GM21786 (cell line): ENCODE results near the gene RAD23A.
"Not testable (repeated sequence)": the region's sequence is repeated elsewhere in the genome, so short reads cannot be mapped to it uniquely, and the experiment has no call there.

ENCODE experiments used
- ATAC-seq: cut with Tn5 transposase; IDR thresholded peaks from one replicate; pipeline ENCODE4 v1.9.1; 2021; ENCODE audit not compliant: unreplicated experiment

The RAD23A gene

DNA sequence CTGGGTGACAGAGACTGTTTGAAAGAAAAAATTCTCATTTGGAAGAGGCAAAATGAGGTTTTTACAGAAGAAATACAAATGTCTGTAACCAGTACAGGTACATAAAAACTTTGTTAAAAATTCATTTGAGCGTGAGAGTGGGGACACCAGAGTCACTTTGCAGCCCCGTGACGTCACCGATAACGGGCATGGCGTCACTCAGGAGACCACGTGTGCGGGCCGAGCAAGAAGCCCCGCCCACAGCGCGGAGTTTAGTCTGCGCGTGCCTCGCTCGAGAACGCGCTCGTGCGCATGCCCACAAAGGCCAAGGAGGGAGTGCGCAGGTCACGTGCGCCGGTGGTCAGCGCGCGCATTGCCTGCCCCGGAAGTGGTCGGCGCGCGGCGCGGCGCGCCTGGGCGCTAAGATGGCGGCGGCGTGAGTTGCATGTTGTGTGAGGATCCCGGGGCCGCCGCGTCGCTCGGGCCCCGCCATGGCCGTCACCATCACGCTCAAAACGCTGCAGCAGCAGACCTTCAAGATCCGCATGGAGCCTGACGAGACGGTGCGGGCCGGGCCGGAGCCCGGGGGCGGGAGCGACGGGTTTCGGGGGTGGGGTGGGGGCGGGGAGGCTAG lies at the start of gene RAD23A:
TSS of gene RAD23A (plus strand) at position 384 of the 613 bp plus-strand sequence. CDS start at position 471, 87 bp downstream.
- ATAC-seq: peak; percentile 71

DNA sequence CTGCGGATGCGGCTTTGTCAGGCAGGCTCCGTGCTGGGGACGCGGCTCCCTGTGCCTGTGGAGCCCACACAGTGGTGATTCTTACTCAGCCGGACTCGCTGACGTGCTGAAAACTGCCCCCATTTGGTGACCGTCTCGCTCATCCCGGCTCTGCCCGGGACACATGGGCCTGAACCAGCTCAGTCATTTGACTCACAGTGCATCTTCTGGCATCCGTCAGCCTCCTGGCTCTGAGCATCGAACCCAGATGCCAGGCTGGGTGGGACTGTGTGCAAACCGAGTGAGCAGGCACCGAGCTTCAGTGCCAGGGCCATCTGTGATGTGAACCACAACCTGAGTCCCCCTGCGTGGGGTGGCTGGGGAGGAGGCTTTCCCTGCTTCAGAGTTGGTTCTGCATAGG lies 49.2 kb upstream of the RAD23A start:
- no peak for ATAC-seq

DNA sequence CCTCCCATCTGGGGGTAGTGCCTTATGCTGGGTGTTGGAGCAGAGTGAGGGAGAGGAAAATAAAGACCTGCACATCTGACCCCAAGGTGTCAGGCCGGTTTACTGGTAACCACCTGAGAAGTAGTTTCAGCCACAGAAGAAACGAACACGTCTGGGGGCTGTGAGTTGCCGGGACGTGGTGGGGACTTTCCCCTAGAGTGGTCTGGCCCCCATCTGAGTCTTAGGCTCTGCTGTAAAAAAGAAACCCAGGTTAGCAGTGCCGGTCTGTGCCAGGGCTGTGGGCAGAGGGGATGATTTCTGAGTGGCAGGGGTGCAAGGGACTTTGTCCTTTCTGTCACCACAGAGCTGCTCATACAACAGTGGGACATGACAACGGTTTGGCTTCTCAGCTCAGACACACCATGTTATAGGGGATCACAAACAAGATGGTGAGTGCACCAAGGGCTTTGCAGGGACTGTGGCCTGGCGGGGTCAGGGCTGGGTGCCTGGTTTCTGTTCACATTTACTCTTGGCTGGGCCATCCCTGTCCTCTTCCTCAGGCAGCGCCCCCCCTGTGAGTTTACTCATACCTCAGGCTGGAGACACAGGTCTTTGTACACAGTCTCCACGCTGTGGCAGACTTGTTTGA lies 45.7 kb upstream of the RAD23A start:
- ATAC-seq: peak; percentile 84

DNA sequence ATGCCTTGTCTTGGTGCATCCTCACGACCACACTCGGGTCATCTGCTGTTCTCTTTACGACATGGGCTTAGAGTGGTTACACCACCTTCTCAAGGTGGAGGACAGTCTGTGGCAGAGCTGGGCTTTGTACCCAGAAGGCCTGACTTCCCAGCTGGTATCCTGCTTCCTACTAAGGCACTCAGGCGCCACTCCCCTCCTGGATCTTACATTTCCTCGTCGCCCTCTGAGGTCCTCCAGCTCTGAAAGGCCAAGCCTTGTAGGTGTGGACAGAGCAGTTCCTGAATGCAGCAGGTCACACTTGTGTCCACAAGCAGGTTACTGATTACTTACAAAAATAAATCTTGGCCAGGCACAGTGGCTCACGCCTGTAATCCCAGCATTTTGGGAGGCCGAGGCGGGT lies 38.5 kb upstream of the RAD23A start:
- ATAC-seq: no peak

DNA sequence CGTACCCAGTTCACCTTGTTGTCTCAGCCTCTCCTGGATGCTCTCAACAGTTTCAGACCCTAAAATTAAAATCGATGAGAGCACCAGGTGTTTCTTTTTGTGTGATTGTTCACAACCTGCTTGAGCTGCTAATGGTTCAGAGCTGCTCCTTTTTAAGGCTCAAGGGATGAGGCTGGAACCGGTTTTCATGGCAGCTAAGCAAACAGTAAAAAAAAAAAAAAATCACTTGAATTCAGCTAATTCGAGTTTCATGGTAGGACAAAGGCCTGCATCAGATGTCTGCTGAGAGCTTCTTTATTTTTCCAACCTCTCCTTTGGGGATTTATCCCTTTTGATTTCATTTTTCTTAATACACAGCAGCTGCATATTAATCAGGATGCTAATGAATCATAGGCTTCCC lies 33.1 kb upstream of the RAD23A start:
- no peak for ATAC-seq

DNA sequence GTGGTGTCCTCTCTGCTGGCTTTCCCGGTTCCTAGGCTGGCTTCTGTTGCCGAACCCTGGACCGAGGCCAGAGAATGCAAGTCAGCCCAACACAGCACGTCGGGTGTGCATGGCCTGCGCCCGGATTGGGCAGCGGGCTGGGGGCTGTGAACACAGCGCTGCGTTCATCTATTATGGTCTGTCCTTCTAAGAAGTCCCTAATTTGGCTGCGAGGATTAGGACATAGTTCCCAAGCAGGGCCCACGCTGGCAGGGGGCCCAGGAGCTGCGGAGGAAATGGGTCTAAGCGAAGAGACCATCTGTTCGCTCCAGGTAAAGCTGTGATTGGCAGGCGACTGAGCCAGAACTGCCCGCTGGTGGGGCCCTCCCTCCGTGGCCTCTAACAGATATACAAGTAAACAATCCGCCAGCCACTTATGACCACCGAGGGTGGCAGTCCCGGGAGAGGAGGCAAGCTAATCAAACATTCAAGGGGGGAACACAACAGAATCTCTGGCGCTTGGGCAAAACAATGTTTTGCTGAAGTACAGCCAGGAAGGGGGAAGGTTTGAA lies 32.6 kb upstream of the RAD23A start:
- ATAC-seq: no peak

DNA sequence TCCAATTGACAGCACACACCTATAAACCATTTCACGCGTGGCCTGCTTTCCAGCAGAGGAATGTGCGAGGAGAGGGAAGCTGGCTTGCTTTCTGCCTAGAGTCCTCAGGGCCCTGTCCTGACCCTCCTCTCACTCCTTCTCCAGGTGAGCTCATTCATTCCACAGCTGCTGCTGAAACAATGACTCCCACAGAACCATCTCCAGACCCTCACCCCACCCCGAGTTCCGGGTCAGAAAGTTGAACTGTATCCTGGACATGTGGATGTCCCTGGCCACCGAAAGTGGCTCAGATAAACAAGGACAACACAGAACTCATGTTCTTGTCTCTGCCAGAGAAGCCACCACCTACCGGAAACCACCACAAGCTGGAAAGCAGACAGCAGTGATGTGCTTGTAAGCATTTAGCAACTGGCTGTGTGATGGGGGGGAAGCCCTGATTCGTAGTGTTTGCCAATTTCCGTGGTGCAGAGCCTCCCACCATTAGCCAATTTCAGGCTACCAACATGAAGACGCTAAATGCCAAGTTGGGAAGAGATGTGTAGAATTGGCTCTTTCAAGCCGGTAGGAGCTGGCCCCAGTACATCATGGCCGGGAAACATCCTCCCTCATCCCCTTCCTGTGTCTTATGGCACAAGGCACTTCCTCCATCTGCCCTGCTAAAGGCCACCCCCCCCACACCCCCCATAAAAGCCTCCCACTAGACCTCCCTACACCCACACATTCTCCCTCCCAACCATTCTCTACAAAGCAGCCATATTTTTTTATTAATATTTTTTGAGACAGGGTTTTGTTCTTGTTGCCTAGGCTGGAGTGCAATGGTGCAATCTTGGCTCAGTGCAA lies 31.6 kb upstream of the RAD23A start:
- ATAC-seq: no peak

DNA sequence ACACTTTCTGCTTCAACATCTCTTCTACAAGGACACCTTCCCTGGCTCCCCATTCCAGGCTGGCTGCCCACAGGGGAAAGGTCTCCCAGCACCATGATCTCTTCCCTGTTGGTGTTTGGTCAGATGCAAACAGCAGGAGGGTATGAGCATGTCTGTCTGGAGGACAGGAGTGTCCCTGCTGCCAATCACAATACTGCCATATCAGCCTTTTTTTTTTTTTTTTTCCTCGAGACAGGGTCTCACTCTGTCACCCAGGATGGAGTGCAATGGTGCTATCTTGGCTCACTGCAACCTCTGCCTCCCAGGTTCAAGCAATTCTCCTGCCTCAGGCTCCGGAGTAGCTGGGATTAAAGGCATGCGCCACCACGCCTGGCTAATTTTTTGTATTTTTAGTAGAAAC lies 29.8 kb upstream of the RAD23A start:
- ATAC-seq: not testable (repeated sequence)

DNA sequence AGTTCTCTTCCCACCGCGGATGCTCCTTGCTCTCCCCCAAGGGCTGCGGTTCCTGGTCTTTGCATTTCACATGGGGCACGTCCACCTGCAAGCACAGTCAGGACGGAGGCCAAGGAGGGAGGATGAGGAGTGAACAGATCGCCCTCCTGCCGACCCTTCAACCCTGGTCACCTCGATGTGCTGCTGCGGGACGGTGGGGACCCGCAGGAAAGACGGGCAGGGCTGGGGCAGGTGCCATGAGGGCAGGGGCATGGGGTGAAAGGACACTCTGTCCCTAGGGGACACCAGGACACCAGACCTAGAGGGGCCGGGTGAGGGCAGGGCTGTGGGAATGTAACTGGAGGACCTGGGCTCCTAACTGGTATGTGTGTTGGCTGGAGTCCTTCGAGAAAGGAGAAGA lies 27.4 kb upstream of the RAD23A start:
- no peak for ATAC-seq

DNA sequence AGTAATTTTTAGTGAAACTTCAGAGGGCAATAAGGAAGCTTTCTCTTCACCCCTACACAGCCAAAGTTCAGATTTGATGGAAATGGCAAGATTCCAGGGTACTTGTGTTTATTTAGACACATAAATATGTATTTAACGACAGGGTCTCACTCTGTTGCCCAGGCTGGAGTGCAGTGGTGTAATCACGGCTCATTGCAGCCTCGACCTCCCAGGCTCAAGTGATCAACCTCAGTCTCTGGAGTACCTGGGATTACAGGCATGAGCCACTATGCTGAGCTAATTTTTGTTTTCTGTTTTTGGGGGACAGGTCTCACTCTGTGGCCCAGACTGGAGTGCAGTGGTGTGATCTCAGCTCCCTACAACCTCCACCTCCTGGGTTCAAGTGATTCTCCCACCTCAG lies 24.6 kb upstream of the RAD23A start:
- ATAC-seq: no peak

DNA sequence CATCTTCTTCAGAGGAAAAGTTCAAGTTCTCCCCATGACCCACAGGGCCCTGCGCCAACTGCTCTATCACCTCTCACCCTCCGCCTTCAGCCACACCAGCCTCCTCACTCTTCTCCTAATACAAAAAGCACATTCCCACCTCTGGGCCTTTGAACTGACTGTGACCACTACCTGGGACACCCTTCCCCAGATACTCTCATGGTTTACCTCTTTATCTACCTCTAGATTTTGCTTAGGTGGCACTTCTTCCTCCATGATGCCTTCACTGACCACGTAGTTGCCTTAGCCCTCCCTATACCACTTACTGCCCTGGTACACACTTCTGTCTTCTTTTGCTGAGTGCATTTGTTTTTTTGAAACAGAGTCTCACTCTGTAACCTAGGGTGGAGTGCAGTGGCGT lies 22.7 kb upstream of the RAD23A start:
- no peak for ATAC-seq

DNA sequence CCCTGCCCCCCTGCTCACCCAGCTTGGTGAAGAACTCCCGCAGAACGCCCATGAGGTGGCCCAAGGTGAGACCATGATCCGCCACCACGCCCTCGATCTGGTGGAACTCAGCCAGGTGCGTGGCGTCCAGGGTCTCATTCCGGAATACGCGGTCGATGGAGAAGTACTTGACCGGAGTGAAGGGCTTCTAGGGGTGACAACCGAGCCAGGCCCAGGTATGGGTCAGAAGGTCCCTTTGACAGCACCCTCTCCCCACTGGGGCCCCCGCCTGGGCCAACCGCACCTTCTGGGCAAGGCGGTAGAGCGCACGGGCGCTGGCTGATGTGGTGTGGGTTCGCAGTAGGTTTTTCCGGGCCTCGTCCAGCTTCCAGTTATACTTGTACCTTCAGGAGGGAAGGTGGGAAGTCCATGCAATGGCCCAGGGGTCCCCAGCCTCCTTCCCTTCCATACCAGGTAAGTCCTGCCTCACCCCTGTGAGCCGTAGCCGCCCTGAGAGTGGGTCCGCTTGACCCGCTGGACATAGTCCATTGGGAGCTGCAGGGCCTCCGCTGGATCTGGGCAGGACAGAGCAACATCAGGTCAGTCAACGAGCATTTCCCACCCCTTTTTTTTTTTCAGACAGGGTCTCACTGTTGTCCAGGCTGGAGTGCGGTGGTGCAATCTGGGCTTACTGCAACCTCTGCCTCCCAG lies 20.9 kb upstream of the RAD23A start:
- no peak for ATAC-seq

DNA sequence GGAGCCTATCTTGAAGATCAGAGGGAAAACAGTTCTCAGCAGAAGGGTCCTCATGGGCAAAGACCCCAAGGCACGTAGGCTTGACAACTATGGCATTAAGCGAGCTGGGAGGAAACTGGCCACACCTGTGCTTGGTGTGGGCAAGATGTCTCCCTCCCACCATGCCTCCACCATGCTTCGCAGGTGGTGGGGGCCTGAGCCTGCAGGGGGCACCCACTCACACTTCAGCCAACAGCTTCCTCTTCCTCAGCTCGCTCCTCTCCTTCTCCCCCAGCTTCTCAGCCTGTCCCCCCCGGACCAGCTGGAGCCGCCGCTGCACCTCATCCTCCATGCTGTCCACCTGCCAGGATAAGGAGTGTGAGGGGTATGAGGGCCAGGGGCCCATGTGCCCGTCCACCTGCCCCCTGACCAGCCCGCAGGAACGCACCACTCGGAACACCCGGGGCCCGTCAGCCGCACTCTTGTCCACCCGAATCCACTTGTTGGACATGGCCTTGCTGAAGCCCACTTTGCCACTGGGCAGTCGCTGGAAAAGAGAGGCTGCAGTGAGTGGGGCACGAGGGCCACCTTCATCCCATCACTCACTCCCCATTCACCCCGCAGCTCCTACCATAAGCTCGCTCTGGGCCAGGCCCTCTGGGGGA lies 15.5 kb upstream of the RAD23A start:
- no peak for ATAC-seq

DNA sequence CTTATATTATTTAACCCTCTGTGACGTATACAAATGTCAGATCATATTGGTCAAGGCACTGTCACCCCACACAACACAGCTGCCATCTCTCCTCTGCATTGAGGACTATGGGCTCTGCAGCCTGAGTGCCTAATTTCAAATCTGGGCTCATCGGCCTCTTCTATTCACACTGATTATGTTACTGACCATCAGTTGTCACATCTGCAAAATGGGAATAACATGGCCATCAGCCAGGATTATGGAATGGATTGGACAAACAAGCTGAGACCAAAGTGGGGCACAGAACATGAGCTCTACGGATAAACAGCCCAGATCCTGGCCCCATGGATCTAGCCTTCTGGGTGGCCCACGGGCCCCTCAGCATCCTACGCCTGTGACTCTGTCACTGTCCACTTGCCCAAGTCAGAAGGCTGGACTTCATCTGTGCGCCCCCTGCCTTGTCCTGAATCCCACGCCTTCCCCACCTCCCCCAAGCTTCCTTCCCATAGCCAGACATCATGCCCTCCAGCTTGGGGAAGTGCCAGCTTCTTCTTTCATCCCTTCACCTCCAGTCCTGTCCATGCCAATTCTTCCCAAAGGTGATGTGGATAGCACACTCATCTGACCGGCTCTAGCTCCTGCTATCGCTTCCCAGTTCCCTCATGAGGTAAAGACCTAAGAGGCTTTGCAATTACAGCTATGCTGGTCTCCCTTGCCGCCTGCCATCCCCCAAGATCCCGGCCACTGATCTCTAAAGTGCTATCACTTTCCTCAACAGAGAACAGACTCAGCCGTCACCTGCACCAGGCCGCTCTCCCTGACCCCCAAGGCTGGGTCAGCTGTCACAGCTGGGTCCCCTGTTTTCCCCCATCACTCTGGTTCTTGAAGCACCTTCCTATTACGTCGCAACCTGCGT lies 13.0 kb upstream of the RAD23A start:
- ATAC-seq: no peak

DNA sequence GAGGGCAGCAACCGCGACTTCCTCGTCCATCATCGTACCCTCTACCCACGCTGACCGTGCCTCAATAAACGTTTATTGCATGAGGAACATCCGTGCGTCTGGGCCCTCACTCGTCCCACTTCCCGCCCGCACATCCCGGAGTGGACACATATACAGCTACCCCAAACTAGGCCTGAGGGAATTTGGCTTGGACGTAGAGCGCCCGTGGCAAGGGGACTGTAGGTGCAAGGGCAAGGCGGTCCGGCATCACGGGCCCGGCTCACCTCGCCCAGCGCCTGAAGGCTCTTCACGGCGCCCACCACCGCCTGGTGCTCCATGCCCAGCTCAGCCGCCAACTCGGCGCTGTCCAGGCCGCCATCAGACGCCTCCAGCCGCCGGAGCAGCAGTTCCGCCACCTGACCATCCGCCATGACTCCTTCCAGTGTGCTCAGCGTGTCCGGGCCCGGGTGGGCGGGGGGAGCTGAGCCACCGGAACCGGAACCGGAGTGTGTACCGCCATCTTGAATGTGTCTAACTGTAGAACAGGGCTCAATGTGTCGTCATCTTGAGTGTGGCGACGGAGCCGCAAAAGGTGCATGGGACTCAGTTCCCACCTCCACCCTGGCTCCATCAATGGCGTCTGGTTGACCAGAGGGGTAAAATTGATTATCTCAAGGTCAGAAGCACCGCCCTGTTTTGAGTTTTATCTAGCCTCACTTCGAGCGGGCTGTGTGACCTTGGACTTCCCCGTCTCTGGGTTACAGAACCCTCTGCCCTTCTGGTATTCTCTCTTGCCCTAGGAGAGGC lies 12.2 kb upstream of the RAD23A start, which contains the start of gene FARSA:
TSS of gene FARSA (minus strand) at position 425 of the 786 bp plus-strand sequence. CDS start at position 410, 15 bp downstream.
- ATAC-seq: no peak

DNA sequence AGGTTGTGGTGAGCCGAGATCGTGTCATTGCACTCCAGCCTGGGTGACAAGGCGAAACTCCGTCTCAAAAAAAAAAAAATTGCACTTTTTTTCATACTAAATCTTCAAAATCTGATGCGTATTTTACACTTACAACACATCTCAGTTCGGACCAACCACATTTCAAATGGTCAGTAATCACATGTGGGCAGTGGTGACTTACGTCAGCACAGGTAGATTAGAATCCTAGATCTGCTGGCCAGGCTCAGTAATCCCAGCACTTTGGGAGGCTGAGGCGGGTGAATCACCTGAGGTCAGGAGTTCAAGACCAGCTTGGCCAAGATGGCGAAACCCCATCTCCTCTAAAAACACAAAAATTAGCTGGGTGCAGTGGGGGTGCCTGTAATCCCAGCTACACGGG lies 10.6 kb upstream of the RAD23A start:
- ATAC-seq: no peak

DNA sequence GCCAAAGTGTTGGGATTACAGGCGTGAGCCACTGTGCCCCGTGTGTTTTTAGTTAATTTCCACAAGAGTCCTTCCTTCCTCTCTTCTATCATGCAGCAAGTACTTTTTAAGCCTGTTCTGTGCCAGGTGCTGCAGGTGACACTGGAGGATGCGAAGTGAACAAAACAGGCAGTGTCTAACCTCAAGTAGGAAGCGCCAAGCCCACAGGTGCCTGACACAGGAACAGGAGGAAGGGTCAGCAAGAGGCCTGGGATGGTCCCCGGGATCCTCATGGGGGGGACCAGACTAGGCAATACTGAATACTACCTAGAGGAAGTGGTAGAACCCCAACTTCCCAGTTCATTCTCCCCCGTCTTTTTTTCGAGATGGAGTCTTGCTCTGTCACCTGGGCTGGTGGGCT lies 9.1 kb upstream of the RAD23A start:
- ATAC-seq: no peak

DNA sequence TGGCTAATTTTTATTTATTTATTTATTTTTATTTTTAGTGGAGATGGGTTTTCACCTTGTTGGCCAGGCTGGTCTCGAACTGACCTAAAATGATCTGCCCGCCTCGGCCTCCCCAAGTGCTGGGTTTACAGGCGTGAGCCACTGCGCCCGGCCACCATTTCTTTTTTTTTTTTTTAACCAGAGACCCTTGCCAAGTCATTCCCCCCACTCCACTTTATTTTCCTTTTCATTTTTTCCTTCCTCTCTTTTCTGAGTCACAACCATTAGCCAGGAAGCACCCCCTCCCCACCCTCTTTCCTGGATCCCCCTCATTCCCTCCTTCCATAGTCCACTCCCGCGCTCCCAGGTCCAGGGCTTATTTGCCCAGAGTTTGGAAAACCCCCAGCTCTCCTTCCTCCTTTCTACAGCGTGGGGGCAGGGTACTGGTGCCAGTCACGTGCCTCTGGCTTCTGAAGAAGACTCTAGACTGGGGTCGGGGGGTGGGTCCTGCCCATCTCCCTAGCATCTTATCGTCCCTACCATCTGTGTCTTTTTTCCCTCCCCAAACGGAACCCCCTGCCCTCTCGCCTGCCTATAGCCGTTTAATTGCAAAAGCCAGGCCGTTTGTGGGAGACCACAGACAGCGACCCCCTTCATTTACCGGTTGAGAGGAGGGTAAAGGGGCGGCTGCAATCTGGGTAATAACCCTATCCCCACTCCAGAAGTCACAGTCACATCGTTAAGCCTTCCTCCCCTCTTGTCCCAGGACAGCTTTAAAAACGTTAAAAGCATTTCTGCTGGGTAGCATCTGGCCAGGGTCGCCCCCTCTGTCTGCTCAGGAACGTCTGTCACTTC lies 8.4 kb upstream of the RAD23A start:
- ATAC-seq: no peak
